HCT116 (cell line): ENCODE results near the gene PNMA5. TPM values are rescaled to one million over a fixed set of nuclear protein-coding genes. Genes with fewer than 3 reads are reported as not detected.

Experiments used
- ATAC-seq: fragments of 200-7000 bp; cut with Tn5 transposase; 2 replicates; pipeline ENCODE4 v1.9.1; 2020; ENCODE audit warnings: mild to moderate bottlenecking, moderate library complexity
- BruUV-seq: library from RNA; stranded (reverse); fragments of 400-500 nt; replicated peaks from 2 replicates; lab custom pipeline; 2021; lab: Mats Ljungman, UMichigan
- CTCF ChIA-PET: fragments of 300-600 bp; sonication (Branson Sonifier 250); formaldehyde crosslinking; loops from one replicate; lab custom pipeline; 2021; ENCODE audit warnings: antibody characterized with exemption; lab: Charles Lee
- POLR2A ChIA-PET: fragments of 300-600, 350-600 bp; sonication (Branson Sonifier 250); formaldehyde crosslinking; loops from one replicate; lab custom pipeline; 2021; ENCODE audit warnings: antibody characterized with exemption; lab: Charles Lee
- RAD21 ChIA-PET, 2 experiments: fragments of 300-600 bp; sonication (Branson Sonifier 250); formaldehyde crosslinking; loops; one replicate each; lab custom pipeline; 2023; ENCODE audit warnings: low total read pairs in 2 of 2; ENCODE audit not compliant: uncharacterized antibody in 2 of 2, unreplicated experiment in 2 of 2, low non-redundant PET in 1 of 2; lab: Charles Lee
- DNase-seq: peaks from one replicate; pipeline ENCODE4 v3.0.0-alpha.2; 2010; ENCODE audit warnings: low read depth, low spot score
- H2AFZ ChIP-seq: fragments of 200-600 bp; shearing (Covaris generic), sonication (generic); 2 replicates; pipeline ENCODE4 v1.6.1; 2017; ENCODE audit warnings: low read depth, mixed run types, mixed read lengths, antibody characterized with exemption, low read length; ENCODE audit not compliant: poor library complexity, severe bottlenecking
- H3K27ac ChIP-seq: 2 replicates; pipeline ENCODE4 v1.5.1; 2012; ENCODE audit warnings: low read depth, low read length
- H3K27me3 ChIP-seq: fragments of 200-600 bp; sonication (generic); 2 replicates; pipeline ENCODE4 v1.6.1; 2016; ENCODE audit warnings: mixed run types, low read length, mixed read lengths; ENCODE audit not compliant: insufficient read depth
- H3K36me3 ChIP-seq, 2 experiments: fragments of 200-500 bp in 1 of 2; fragments of 200-600 bp in 1 of 2; sonication (Bioruptor generic) in 1 of 2; sonication (generic) in 1 of 2; 2 replicates each; pipeline versions ENCODE4 v1.5.1 to v1.6.1; 2014 to 2016; ENCODE audit warnings: low read length in 2 of 2, inconsistent platforms in 1 of 2, mixed read lengths in 1 of 2, mixed run types in 1 of 2; ENCODE audit not compliant: insufficient read depth in 2 of 2, control insufficient read depth in 1 of 2
- H3K4me1 ChIP-seq, 2 experiments: fragments of 200-600 bp in 1 of 2; sonication (generic) in 1 of 2; 2 replicates each; pipeline versions ENCODE4 v1.5.1 to v1.6.1; 2012 to 2017; ENCODE audit warnings: low read length in 2 of 2, inconsistent platforms in 1 of 2, mild to moderate bottlenecking in 1 of 2, mixed read lengths in 1 of 2, mixed run types in 1 of 2, moderate library complexity in 1 of 2; ENCODE audit not compliant: insufficient read depth in 2 of 2, control insufficient read depth in 1 of 2
- H3K4me2 ChIP-seq: fragments of 200-600 bp; sonication (generic); 2 replicates; pipeline ENCODE4 v1.6.1; 2017; ENCODE audit warnings: mixed run types, low read length, mixed read lengths
- H3K4me3 ChIP-seq, 2 experiments: fragments of 200-600 bp in 1 of 2; sonication (generic) in 1 of 2; replicated peaks in 1 of 2; 2 replicates each; pipeline ENCODE4 v1.5.1; 2011 to 2016; ENCODE audit warnings: low read length in 2 of 2, control low read depth in 1 of 2, low read depth in 1 of 2, mild to moderate bottlenecking in 1 of 2, mixed read lengths in 1 of 2, mixed run types in 1 of 2
- H3K79me2 ChIP-seq: fragments of 200-600 bp; sonication (generic); 2 replicates; pipeline ENCODE4 v1.6.1; 2017; ENCODE audit warnings: mild to moderate bottlenecking, mixed run types, low read length, moderate library complexity, mixed read lengths; ENCODE audit not compliant: insufficient read depth
- H3K9ac ChIP-seq: fragments of 200-600 bp; sonication (generic); 2 replicates; pipeline ENCODE4 v1.6.1; 2016; ENCODE audit warnings: low read length, mixed read lengths
- H3K9me2 ChIP-seq: fragments of 200-600 bp; sonication (generic), shearing (Covaris generic); 2 replicates; pipeline ENCODE4 v1.6.1; 2017; ENCODE audit warnings: mixed run types, mild to moderate bottlenecking, moderate library complexity; ENCODE audit not compliant: insufficient read depth
- H3K9me3 ChIP-seq, 2 experiments: fragments of 200-500 bp in 1 of 2; fragments of 200-600 bp in 1 of 2; sonication (Bioruptor generic) in 1 of 2; sonication (generic) in 1 of 2; 2 replicates each; pipeline ENCODE4 v1.6.1; 2014 to 2017; ENCODE audit warnings: low read length in 2 of 2, mixed read lengths in 2 of 2, inconsistent platforms in 1 of 2, low read depth in 1 of 2, mild to moderate bottlenecking in 1 of 2, mixed run types in 1 of 2, moderate library complexity in 1 of 2; ENCODE audit not compliant: control insufficient read depth in 1 of 2, insufficient read depth in 1 of 2
- H4K20me1 ChIP-seq: fragments of 200-600 bp; sonication (generic), shearing (Covaris generic); 2 replicates; pipeline ENCODE4 v1.6.1; 2017; ENCODE audit warnings: mixed run types, mild to moderate bottlenecking, moderate library complexity; ENCODE audit not compliant: insufficient read depth
- CBX3 ChIP-seq: IDR thresholded peaks from 2 replicates; pipeline ENCODE4 v1.6.1; 2012; ENCODE audit warnings: low read depth
- CEBPB ChIP-seq: IDR thresholded peaks from 2 replicates; pipeline ENCODE4 v1.6.1; 2012; ENCODE audit warnings: low read depth
- EZH2 ChIP-seq: fragments of 200-600 bp; sonication (generic); IDR thresholded peaks from 2 replicates; pipeline ENCODE4 v1.6.1; 2017; ENCODE audit warnings: antibody characterized with exemption, mixed run types
- EZH2phosphoT487 ChIP-seq: fragments of 200-600 bp; IDR thresholded peaks from 2 replicates; pipeline ENCODE4 v1.6.1; 2018; ENCODE audit warnings: antibody characterized with exemption, borderline replicate concordance
- FOSL1 ChIP-seq: IDR thresholded peaks from 2 replicates; pipeline ENCODE4 v1.6.1; 2012; ENCODE audit warnings: low read depth
- JUND ChIP-seq: IDR thresholded peaks from 2 replicates; pipeline ENCODE4 v1.6.1; 2012
- POLR2A ChIP-seq: IDR thresholded peaks from 2 replicates; pipeline ENCODE4 v1.7.0; 2011; ENCODE audit warnings: borderline replicate concordance; ENCODE audit not compliant: insufficient read depth, insufficient read length; ENCODE audit errors: extremely low read depth
- POLR2AphosphoS5 ChIP-seq: IDR thresholded peaks from 2 replicates; pipeline ENCODE4 v1.6.1; 2011; ENCODE audit warnings: mild to moderate bottlenecking, low read depth, low read length, moderate library complexity
- RAD21 ChIP-seq: IDR thresholded peaks from 2 replicates; pipeline ENCODE4 v1.6.1; 2012; ENCODE audit warnings: low read depth, mild to moderate bottlenecking
- REST ChIP-seq: IDR thresholded peaks from 2 replicates; pipeline ENCODE4 v1.6.1; 2012; ENCODE audit warnings: low read depth
- SIN3A ChIP-seq: IDR thresholded peaks from 2 replicates; pipeline ENCODE4 v1.6.1; 2012; ENCODE audit warnings: low read depth
- SP1 ChIP-seq: IDR thresholded peaks from 2 replicates; pipeline ENCODE4 v1.6.1; 2012; ENCODE audit warnings: low read depth
- SRF ChIP-seq: IDR thresholded peaks from 2 replicates; pipeline ENCODE4 v1.6.1; 2012; ENCODE audit warnings: low read depth
- ZBTB33 ChIP-seq: IDR thresholded peaks from 2 replicates; pipeline ENCODE4 v1.6.1; 2011; ENCODE audit warnings: mild to moderate bottlenecking, low read length, moderate library complexity; ENCODE audit not compliant: insufficient replicate concordance; ENCODE audit errors: extremely low read depth
- intact Hi-C: fragments of 100-400 bp; cut with micrococcal nuclease; formaldehyde crosslinking; loops from 2 replicates; pipeline ENCODE4 v1.10.0; 2022
- total RNA-seq: library from RNA; stranded (reverse); gene quantifications from one replicate; pipeline ENCODE4 v1.2.1, GENCODE V29; 2021; ENCODE audit not compliant: unreplicated experiment
- TF ChIP-seq, protein P1 (sequence below), 3 experiments: fragments of 200-600 bp in 1 of 3; sonication (generic) in 1 of 3; IDR thresholded peaks in 2 of 3; conservative IDR thresholded peaks in 1 of 3; 2 replicates each; pipeline ENCODE4 v1.5.1; 2012 to 2017; ENCODE audit warnings: low read depth in 2 of 3, low read length in 2 of 3, antibody characterized with exemption in 1 of 3, borderline replicate concordance in 1 of 3, control low read depth in 1 of 3, mild to moderate bottlenecking in 1 of 3, mixed read lengths in 1 of 3, mixed run types in 1 of 3, moderate library complexity in 1 of 3; ENCODE audit not compliant: insufficient read depth in 1 of 3

PNMA5 gene
- total RNA-seq, 1 experiment from 2014 or later: not detected

DNA sequence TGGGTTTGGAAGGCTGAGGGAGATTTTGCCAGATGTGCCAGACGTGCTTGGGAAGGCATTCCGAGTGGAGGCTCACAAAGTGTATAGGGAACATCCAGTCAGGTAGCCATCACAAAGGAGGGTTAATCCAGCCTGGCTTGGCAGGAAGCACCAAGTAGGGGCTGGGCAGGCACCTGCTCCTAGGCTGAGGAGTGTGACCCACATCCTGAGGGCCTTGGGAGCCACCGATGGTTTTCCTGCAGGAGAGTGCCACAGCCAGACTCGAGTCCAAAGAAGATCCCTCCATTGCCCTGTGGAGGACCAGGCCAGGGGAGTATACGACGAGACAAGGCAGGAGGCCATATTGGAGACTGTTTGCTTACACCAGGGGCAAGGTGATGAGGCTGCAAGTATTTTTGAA is 47.2 kb downstream of the PNMA5 start:
- Histone ChIP-seq H3K4me3 (no peak overlapping the region), H3K79me2 (no peaks in the 10 kb centered on the region), H4K20me1 (no peaks in the 10 kb centered on the region), H3K4me1 (peaks cover 2 to 7% of the 10 kb centered on the region in 2 experiments; a peak in 1 of 4 replicates)
- BruUV-seq: no TSS peak
- no peak for DNase-seq
- TF ChIP-seq CBX3 (no peak), EZH2 (no peak), EZH2phosphoT487 (no peak), REST (no peak), POLR2A (no peak), SRF (no peak), SP1 (no peak), CEBPB (no peak), RAD21 (no peak), FOSL1 (no peak), POLR2AphosphoS5 (no peak), ZBTB33 (no peak), JUND (no peak), SIN3A (no peak)
- TF ChIP-seq, protein P1, sequence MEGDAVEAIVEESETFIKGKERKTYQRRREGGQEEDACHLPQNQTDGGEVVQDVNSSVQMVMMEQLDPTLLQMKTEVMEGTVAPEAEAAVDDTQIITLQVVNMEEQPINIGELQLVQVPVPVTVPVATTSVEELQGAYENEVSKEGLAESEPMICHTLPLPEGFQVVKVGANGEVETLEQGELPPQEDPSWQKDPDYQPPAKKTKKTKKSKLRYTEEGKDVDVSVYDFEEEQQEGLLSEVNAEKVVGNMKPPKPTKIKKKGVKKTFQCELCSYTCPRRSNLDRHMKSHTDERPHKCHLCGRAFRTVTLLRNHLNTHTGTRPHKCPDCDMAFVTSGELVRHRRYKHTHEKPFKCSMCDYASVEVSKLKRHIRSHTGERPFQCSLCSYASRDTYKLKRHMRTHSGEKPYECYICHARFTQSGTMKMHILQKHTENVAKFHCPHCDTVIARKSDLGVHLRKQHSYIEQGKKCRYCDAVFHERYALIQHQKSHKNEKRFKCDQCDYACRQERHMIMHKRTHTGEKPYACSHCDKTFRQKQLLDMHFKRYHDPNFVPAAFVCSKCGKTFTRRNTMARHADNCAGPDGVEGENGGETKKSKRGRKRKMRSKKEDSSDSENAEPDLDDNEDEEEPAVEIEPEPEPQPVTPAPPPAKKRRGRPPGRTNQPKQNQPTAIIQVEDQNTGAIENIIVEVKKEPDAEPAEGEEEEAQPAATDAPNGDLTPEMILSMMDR (IDR thresholded peaks at IDR 0.05 in 2 of 3, conservative IDR thresholded peaks at IDR 0.05 in 1 of 3; ENCODE audit: borderline replicate concordance in 1 of 3, insufficient read depth in 1 of 3, low read depth in 2 of 3, low read length in 2 of 3): no peak
- TF ChIP-seq, all 23 proteins: peak for 0
- no peak for ATAC-seq
- CTCF ChIA-PET: no interaction called here
- no peak overlapping the region for H3K27ac ChIP-seq
- POLR2A ChIA-PET: no interaction called here
- no peaks in the 10 kb centered on the region for H3K9me2 ChIP-seq
- RAD21 ChIA-PET: no interaction called here
- intact Hi-C loops: no loop called here
- H3K4me2 ChIP-seq: no peak overlapping the region
- H2AFZ ChIP-seq: no peak overlapping the region
- no peak overlapping the region for H3K9ac ChIP-seq
- no peaks in the 10 kb centered on the region for H3K36me3 ChIP-seq
- no peaks in the 10 kb centered on the region for H3K27me3 ChIP-seq
- no peaks in the 10 kb centered on the region for H3K9me3 ChIP-seq
